ENCODE results near the gene ASTN1. TPM values are rescaled to one million over a fixed set of nuclear protein-coding genes. Genes with fewer than 3 reads are reported as not detected.

The ASTN1 gene
- total and polyA plus RNA-seq, 9 of the 15 experiments (the other 6 are each of a cell fraction or from before 2014, with no cell fraction given) = 0.05 to 0.22 (median 0.18) TPM

DNA sequence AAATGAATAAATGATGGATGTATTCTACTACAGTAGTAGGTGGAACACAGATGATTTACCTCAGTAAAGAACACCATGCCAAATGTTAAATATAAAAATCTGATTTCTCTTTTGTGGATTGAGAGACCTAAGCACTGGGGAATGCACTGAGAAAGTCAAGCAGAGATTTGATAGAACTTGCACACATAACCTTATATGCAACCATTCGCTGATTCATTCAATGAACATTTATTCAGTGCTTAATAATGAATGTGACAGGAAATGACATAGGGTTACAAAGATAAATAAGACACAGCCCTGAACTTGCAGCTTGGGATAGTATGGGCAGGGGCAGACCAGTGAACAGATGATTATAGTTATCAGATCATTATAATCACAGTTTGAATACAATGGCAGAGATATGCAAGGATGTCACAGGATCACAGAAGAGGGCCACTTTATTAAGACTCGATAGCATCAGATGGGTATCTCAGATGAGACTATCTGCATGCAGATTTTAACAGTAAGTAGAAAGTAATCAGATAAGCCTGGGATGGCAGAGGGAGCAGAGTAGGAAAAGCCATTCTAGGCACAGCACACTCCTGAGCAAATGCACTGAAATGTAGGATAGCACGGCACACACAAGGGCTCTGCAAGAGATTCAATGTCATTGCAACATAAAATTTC is 169.4 kb downstream of the ASTN1 start (continued):
- no peak for TF ChIP-seq MGA (IDR thresholded peaks at IDR 0.05)

Measured in K562 (cell line).